Measurements from ENCODE around the gene HS1BP3.

GRCh38 chr2:20584399-20585358 is 66.2 kb downstream of the HS1BP3 start:
- TF ChIP-seq CTCF (conservative IDR thresholded peaks at IDR 0.05) (no peak), EZH2 (IDR thresholded peaks at IDR 0.05; ENCODE audit: low read depth) (no peak)

Data from PC-9 (cell line).